ENCODE data around the gene FBXW8. TPM values are rescaled to one million over a fixed set of nuclear protein-coding genes. Genes with fewer than 3 reads are reported as not detected.

FBXW8 gene
- total RNA-seq, 1 experiment from 2014 or later: 24.2 TPM

DNA sequence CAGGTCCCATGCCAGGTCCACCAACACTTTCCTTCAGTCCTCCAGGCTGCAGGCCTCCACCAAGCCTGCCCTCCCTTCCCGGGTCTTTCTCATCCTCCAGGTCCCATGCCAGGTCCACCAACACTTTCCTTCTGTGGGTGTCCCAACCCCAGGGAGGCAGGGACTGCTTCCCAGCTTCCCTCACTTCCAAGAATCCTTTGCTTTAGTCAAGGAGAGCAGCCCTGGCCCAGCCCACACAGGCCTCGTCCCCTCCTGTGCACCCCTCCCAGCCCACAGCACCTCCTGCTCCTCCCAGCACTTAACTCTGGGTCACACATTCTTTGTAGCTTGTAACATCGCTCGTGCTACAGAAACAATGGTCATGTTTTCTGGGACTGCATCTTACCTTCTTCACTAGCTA is 115.6 kb downstream of the FBXW8 start:
- Mint-ChIP-seq H3K4me1 (ENCODE audit: insufficient read depth, unreplicated experiment) (no peaks in the 10 kb centered on the region), H3K27ac (ENCODE audit: low read depth, unreplicated experiment) (no peak overlapping the region), H3K4me3 (ENCODE audit: unreplicated experiment) (no peak overlapping the region), H3K36me3 (ENCODE audit: insufficient read depth, unreplicated experiment) (peaks cover 55% of the 10 kb centered on the region), H3K27me3 (ENCODE audit: insufficient read depth, unreplicated experiment) (no peaks in the 10 kb centered on the region), H3K9me3 (ENCODE audit: unreplicated experiment) (no peaks in the 10 kb centered on the region)
- BruUV-seq (replicated peaks): no TSS peak
- ChIA-PET POLR2A (no interaction called here), CTCF (interaction anchor here (0.6 to 4.5 kb wide), 18 partner anchors 8 to 949 kb away, joined by 3 to 35 read pairs (median 3); no protein-coding TSS in a partner anchor)
- intact Hi-C loops (cut with micrococcal nuclease): loop anchor here (5.0 kb wide), 1 partner anchor 826 kb away; no protein-coding TSS in a partner anchor
- TF ChIP-seq, protein P1, sequence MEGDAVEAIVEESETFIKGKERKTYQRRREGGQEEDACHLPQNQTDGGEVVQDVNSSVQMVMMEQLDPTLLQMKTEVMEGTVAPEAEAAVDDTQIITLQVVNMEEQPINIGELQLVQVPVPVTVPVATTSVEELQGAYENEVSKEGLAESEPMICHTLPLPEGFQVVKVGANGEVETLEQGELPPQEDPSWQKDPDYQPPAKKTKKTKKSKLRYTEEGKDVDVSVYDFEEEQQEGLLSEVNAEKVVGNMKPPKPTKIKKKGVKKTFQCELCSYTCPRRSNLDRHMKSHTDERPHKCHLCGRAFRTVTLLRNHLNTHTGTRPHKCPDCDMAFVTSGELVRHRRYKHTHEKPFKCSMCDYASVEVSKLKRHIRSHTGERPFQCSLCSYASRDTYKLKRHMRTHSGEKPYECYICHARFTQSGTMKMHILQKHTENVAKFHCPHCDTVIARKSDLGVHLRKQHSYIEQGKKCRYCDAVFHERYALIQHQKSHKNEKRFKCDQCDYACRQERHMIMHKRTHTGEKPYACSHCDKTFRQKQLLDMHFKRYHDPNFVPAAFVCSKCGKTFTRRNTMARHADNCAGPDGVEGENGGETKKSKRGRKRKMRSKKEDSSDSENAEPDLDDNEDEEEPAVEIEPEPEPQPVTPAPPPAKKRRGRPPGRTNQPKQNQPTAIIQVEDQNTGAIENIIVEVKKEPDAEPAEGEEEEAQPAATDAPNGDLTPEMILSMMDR (IDR thresholded peaks at IDR 0.05; ENCODE audit: unreplicated experiment): no peak
- DNase-seq (ENCODE audit: unreplicated experiment): no peak

DNA sequence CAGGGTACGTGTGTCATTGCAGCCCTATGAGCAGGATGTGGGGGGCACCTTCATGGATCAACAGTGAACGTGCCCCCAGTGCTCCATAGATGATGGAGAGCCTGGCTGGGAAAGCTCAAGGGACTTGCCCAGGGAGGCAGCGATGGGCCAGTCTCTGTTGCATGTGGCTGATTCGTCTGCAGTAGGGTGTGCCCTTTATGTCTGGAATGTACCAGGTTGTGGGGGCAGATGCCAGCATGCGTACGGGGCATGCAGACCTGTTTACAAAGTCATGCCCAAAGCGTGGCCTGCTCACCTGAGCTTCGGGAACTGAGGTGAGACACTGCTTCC is 116.1 kb downstream of the FBXW8 start:
- no peaks in the 10 kb centered on the region for H3K9me3 Mint-ChIP-seq (ENCODE audit: unreplicated experiment)
- no TSS peak for BruUV-seq (replicated peaks)
- no peak overlapping the region for H3K4me3 Mint-ChIP-seq (ENCODE audit: unreplicated experiment)
- no peak overlapping the region for H3K27ac Mint-ChIP-seq (ENCODE audit: low read depth, unreplicated experiment)
- CTCF ChIA-PET: interaction anchor here (0.6 to 4.5 kb wide), 8 partner anchors 9 to 828 kb away, joined by 3 to 35 read pairs (median 4); no protein-coding TSS in a partner anchor
- TF ChIP-seq, protein P1 (IDR thresholded peaks at IDR 0.05; ENCODE audit: unreplicated experiment): no peak
- intact Hi-C loops (cut with micrococcal nuclease): loop anchor here (5.0 kb wide), 1 partner anchor 825 kb away; no protein-coding TSS in a partner anchor
- DNase-seq (ENCODE audit: unreplicated experiment): no peak
- peaks cover 55% of the 10 kb centered on the region for H3K36me3 Mint-ChIP-seq (ENCODE audit: insufficient read depth, unreplicated experiment)
- POLR2A ChIA-PET: no interaction called here
- no peaks in the 10 kb centered on the region for H3K4me1 Mint-ChIP-seq (ENCODE audit: insufficient read depth, unreplicated experiment)
- H3K27me3 Mint-ChIP-seq (ENCODE audit: insufficient read depth, unreplicated experiment): no peaks in the 10 kb centered on the region

DNA sequence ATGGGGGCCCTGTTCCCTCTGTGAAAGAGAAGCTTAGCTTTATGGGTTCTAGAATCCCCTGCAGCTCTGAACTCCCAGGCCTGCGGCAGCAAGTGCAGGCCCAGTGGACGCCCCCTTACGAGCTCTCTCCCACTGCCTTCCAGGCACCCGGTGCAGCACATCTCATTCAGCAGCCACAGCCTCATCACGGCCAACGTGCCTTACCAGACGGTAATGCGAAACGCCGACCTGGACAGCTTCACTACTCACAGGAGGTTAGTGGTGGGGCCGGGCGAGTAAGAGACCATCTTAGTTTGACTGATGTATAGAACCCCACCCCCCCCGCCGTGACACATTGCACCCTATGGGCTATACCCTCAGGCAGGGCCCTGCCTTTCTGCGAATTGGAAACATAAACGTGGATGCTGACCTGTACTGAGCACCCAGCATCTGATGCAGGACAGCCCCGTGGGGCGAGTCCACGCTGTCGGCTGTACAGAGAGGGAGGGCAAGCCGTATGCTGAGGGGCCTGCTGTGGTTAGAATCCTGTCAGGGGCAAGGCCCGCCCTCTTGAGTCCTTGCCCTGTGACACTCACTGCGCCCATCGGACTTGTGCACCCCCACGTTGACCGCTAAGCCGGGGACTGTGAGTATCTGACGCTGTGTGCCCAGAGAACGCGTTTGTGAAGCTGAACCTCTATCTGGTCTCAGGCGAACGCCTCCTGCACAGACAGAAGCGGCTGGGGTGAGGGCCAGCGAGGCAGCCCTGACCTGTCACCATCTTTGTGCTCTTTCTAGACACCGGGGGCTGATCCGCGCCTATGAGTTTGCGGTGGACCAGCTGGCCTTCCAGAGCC is 116.7 kb downstream of the FBXW8 start:
- POLR2A ChIA-PET: no interaction called here
- no peaks in the 10 kb centered on the region for H3K9me3 Mint-ChIP-seq (ENCODE audit: unreplicated experiment)
- no peak overlapping the region for H3K4me3 Mint-ChIP-seq (ENCODE audit: unreplicated experiment)
- intact Hi-C loops (cut with micrococcal nuclease): loop anchor here (5.0 kb wide), 1 partner anchor 825 kb away; no protein-coding TSS in a partner anchor
- TF ChIP-seq, protein P1 (IDR thresholded peaks at IDR 0.05; ENCODE audit: unreplicated experiment): no peak
- no peaks in the 10 kb centered on the region for H3K27me3 Mint-ChIP-seq (ENCODE audit: insufficient read depth, unreplicated experiment)
- H3K27ac Mint-ChIP-seq (ENCODE audit: low read depth, unreplicated experiment): no peak overlapping the region
- no TSS peak for BruUV-seq (replicated peaks)
- CTCF ChIA-PET: interaction anchor here (0.6 to 4.5 kb wide), 7 partner anchors 10 to 828 kb away, joined by 3 to 35 read pairs (median 4); no protein-coding TSS in a partner anchor
- no peak for DNase-seq (ENCODE audit: unreplicated experiment)
- H3K4me1 Mint-ChIP-seq (ENCODE audit: insufficient read depth, unreplicated experiment): no peaks in the 10 kb centered on the region
- H3K36me3 Mint-ChIP-seq (ENCODE audit: insufficient read depth, unreplicated experiment): peaks cover 59% of the 10 kb centered on the region

DNA sequence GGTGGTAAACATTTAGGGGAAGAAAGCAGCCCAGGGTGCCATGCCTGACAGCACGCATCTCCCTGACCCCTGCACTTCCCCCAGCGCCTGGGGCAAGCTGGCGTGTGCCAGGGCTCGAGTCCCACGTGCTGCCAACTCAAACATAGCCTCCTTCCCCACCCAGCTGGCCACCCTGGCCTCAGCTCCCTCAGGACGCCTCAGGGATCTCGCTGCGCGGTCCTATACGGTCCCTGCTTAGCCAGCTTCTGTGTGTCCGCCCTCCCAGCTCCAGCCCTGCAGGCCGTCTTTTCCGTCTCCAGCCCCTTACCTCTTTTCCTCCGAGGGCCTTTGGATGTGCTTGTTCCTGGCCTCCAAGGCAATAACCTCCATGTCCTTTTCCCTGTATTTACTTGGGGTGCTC is 117.5 kb downstream of the FBXW8 start:
- ChIA-PET CTCF (interaction anchor here (0.9 to 1.0 kb wide), 2 partner anchors 91 to 325 kb away, joined by 3 read pairs; no protein-coding TSS in a partner anchor), POLR2A (no interaction called here)
- Mint-ChIP-seq H3K9me3 (ENCODE audit: unreplicated experiment) (no peaks in the 10 kb centered on the region), H3K27me3 (ENCODE audit: insufficient read depth, unreplicated experiment) (no peaks in the 10 kb centered on the region), H3K4me1 (ENCODE audit: insufficient read depth, unreplicated experiment) (no peaks in the 10 kb centered on the region), H3K36me3 (ENCODE audit: insufficient read depth, unreplicated experiment) (peaks cover 51% of the 10 kb centered on the region), H3K4me3 (ENCODE audit: unreplicated experiment) (no peak overlapping the region), H3K27ac (ENCODE audit: low read depth, unreplicated experiment) (no peak overlapping the region)
- no TSS peak for BruUV-seq (replicated peaks)
- no peak for DNase-seq (ENCODE audit: unreplicated experiment)
- intact Hi-C loops (cut with micrococcal nuclease): loop anchor here (5.0 kb wide), 1 partner anchor 824 kb away; no protein-coding TSS in a partner anchor
- TF ChIP-seq, protein P1 (IDR thresholded peaks at IDR 0.05; ENCODE audit: unreplicated experiment): no peak

Measured in MCF 10A (cell line).